HG02884 (cell line): ENCODE data around the gene UBE2U.
"Not testable (repeated sequence)": the region's sequence is repeated elsewhere in the genome, so short reads cannot be mapped to it uniquely, and the experiment has no call there.

Experiments
- ATAC-seq: cut with Tn5 transposase; IDR thresholded peaks from one replicate; pipeline ENCODE4 v1.9.1; 2021; ENCODE audit warnings: mild to moderate bottlenecking, moderate library complexity; ENCODE audit not compliant: unreplicated experiment

The UBE2U gene

DNA sequence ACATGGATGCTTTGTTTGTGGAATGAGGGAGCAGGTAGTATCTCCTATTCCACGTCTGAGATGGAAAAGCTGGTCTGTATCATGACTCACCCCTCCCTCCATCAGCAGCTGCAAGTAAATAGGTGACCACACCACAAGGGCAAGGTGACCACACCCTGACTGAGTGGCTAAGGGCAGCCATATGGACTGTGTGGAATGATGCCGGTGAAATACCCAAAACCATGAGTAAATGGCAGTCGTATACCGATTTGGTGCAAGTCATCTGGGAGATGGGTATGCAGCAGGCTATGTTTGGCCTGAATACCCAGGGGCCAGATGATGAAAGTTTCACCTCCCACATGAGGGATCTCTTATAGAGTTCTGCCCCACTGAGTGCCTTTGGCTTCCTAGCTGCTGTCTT is 15.8 kb upstream of the UBE2U start:
- ATAC-seq = no peak

DNA sequence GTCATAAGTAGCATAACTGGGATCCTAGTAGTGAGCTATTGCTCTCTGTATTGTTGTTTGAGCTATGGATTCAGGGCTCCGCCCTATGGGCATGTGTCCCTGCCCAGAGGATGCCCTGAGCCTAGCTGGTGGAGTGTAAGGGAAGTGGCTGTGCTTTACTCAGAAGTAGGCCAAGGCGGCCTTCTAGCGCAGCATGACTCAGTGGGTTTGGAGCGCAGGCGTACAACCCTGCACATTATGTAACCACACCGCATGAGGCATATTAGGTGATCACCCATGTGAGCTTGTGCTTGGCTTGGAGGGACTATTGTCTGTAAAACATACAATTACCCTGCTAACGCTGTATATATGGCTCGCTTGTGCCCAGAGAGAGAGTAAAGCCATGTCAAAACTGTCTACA is 11.1 kb upstream of the UBE2U start:
- no peak for ATAC-seq

DNA sequence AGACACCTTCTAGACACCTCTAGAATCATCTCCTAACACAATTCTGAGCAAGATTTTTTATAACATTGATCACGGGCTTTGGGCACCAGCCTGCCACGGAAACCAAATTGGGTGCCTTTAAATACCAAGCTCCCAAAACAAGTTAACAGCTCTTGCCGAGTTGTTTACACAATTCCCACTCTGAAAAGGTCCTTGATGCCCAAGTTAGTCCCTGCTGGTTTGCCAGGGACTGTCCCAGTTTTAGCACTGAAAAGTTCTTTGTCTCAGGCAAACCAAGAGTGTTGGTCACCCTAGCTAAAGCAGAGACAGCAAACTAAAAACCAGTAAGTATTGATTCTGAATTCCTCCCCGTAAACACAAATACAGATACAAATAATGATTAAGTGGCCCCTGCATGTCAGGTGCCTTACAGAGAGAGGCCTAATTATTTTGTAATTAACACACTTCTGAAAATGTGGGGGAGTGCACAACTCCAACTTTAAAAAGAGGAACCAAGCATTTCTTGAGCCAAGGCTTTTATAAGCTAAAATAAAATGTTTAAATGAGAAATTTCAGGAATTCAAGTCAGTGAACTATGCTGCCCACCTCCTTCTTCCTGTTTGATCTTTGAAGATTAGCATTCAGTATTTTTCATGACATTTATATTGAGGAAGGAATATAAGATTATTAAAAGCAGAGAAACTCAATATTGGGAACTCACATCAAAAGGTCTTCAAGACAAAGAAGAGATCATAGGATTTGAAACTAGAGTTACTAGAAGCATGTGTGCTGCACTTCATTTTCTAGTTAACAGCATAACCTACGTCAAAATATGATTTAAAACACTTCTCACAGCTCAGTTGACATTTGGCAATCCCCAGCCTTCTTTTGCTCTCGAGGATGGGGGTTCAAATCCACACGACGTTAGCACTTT is 9.0 kb upstream of the UBE2U start:
- no peak for ATAC-seq

DNA sequence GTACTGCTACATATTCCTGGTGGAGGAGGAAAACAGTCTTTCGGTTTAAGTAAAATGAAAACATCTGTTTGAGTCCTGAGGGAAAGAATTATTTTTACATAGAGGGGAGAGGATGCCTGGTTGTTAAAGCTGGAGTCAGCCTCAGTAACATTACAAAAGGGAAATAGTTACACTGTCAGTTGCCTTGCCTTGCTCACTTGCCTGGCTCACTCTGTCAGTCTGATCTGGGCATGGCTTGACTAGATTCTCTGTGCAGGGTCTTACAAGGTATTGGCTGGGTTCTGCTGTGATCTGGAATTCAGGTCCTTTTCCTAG is 8.4 kb upstream of the UBE2U start:
- no peak for ATAC-seq

DNA sequence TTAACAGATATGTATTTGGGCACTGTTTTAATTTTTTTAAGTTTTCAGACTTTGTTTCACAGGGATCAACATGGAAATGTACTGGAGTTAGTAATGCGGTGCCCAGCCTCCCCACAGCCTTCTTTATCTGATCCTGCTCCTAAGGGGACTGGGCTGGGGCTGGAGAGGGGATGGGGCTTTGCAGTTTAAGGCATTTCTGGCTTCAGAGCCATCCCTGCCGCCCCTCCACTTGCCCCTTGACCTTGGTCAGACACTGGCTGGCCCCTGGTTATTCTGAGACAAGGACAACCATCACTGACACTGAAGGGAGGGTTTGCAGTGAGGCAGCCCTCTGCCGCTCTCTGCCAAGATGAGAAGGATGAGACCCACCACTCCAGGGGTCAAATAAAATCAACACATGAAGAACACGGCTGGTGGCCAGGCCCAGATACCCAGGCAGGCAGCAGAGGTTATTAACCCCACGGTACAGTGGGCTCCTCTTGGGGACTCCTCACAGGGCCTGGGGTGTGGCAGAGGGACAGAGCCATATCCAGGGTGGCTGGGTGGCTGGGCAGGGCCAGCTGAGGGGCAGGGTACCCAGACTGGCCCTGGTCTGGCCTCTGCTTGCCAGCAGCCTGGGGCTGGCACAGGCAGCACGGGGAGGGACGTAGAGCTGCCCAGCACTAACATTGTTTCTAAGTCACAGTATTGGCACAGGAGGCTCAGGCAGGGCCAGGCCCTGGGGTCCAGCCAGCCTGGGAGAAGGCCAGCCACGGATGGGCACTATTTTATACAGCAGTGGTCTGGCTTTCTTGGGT is 7.2 kb upstream of the UBE2U start:
- no peak for ATAC-seq

DNA sequence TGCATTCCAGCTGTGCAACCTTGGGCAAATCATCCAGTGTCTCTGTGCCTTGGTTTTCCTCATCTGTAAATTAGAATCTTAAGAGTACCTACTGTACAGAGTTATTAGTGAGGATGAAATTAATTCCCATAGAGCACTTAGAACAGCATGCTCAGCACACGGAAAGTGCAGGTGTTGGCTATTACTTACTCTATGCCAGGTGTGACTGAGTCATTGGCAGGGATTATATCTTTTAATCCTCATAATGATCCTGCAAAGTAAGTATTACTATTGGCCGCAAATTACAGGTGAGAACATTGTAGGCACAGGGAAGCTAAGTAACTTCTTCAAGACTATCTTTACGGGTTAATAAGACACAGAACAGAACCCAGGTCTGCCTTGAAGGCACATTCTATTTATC is 6.3 kb upstream of the UBE2U start:
- ATAC-seq = no peak

DNA sequence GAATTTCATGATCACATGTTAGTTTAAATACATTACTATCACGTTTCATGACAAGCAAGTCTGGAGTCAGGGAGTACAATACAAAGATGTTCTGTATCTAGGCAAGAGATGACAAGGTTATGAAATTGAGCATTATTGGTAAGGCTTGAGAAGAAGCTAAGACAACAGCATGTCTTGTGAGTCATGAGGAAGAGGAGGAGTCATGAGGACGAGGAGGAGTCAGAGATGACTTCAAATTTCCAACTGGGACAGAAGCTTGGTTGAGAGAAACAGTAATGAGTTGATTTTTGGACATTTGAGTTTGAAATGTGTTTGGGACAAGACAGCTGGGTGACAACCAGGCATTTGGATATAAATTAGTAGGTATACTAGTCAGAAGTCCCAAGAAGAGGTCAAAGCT is 4.3 kb upstream of the UBE2U start:
- no peak for ATAC-seq

DNA sequence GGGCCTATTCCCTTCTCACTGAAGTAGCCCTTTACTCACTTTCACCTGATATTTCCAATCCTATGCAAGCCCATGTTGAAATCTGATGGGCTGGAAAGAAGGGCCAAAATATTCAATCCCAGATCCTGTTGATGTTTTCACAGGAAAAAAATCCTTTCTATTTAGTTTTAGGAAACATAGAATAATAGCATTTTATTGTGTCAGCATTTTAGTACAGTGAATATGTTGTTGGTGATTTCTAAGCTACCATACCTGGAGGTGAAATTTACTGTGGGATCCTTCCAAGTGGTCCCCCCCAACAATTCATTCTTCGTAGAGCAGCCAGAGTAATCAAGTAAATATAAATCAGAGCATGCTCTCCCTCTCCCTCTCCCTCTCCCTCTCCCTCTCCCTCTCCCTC is 3.4 kb upstream of the UBE2U start:
- no peak for ATAC-seq

DNA sequence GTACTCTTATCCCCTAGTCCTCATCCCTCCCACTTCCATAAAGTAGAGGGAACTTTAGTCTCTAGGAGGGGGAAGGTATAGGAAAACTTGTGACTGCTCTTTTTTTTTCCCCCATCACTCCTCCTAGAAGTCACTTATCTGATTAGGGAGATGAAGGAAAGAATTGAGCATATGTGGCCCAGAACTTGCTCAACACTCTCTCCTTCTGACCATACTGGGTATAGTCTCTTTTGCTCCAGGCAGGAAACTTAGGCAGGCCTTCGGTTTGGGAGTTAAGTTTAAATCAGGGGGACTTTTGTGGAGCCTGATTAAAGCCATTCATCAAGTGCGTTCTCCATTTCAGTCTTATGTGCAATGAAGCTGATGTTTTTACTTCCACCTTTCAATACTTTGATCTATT is 5.8 kb downstream of the UBE2U start:
- ATAC-seq = no peak

DNA sequence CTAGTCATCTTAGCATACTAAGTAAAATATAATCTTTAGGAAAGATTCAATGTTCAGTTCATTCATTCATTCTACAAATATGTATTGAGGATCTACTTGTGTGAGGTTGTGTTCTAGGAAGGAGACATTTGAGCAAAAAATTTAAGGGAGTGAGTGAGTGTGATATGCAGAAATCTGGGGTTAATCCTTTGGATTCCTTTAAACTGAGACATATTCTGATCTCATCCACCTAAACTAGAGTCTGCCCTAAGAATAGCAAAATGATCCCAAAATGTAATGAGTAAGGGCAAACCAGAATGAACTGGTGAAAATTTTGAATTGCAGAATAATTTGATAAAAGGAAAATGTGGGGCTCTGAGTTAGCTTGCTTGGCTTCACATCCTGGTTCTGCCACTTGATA is 8.6 kb downstream of the UBE2U start:
- no peak for ATAC-seq

DNA sequence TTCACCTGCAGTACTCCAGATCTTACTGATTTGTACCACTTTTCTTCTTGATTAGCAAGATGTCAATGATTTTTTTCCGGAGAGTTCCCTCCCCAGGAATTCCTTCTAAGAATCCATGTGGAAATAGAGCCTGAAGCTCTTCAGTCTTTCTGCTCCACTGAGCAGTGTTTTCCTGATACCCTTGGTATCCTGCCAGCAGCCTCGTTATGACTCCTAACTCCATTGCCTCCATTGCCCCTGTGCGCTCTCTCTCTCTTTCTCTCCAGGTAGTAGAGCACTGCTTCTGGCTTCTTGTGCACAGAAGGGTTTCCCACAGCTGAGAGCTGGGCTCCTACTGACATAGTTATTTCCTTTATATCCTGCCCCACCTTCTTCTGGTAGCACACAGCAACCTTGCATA is 12.2 kb downstream of the UBE2U start:
- no peak for ATAC-seq

DNA sequence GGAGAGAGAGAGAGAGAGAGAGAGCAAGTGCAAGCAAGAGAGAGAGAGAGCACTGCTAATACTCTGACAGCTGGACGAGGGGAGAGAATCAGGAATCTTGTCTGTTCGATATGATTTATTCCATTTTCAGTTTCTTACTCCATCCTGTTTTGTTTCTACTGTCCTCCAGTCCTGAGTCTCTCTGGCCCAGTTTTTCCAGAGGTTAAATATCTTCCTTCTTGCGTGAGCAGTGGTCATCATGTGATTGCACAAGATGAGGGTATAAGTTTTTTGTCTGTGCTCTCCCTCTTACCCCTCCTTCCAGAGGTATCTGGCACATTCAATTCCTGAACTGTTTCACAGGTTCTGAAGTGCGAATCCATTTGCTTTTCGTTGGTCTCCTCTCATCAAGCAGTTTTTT is 16.8 kb downstream of the UBE2U start:
- no peak for ATAC-seq

DNA sequence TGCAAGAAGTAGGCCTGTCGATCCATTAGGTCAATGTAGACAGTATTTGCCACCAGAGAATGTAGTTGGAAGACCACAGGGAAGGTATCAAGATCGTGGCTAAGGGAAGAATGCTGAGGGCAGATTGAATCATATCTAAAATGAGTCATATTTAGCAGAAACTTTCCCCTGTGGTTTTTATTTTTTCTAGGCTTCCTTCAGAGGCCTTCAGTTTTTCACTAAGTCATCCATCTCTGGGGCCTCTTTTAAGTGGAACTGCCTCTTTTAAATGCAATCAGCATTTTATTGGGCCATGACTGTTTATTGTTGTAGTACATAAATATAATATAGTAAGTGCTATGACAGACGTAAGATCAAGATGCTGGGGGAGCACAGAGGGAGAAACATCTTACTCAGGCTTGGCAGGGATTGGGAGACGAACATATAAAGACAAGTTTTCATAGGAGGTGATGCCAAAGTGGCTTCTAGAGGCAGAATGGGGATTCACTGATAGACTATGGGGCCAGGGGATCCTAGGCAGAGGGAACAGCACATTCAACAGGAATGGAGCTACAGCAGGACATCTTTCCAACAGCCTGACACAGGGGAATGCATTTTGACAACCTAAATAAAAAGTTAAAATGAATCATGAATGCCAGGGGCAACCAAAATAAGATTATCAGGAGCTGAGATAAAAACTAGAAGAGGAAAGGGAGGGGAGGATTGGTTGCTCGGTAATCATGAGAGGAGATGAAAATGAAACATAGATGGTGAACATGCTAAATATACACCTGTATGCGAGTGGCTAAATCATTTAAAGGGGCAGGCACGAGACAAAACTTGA is 20.1 kb downstream of the UBE2U start:
- ATAC-seq = peak; percentile 78

DNA sequence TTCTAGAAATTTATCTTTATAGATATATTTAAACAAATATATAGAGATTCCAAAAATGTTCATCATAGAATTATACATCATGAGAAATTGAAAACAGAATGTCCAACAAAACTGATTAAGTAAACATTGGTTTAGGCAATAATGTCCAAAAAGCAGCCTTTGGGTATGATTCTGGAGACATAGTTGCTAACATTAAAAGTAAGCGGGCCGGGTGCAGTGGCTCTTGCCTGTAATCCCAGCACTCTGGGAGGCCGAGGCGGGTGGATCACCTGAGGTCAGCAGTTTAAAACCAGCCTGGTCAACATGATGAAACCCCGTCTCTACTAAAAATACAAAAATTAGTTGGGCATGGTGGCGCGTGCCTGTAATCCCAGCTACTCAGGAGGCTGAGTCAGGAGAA is 20.8 kb downstream of the UBE2U start:
- ATAC-seq = not testable (repeated sequence)

DNA sequence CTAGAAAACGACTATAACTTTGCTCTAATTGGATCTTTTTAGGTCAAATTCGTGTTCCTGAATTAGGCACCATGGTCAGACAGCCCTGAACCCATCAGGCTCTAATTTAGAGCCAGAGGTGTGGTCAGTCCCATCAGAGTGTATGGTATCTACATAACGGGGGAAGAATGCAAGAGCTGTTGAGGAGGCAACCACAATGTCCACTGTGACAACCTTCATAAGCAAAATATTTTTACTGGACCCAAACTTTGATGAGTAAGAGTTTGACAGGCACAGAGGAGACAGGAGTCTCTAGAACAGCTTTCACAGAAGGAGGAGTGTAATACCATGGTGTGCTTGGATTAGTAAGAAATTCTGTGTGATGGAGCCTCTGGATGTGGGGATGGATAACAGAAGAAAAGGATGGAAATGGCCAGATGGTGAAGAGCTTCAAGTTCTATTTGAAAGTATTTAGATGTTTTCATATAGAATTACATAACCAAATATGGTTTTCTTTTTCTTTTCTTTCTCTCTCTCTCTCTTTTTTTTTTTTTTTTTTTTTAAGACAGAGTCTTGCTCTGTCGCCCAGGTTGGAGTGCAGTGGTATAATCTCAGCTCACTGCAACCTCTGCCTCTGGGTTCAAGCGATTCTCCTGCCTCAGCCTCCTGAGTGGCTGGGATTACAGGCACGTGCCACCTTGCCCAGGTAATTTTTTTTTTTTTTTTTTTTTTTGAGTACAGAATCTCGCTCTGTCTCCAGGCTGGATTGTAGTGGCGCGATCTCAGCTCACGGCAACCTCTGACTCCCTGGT is 24.9 kb downstream of the UBE2U start:
- ATAC-seq = no peak

DNA sequence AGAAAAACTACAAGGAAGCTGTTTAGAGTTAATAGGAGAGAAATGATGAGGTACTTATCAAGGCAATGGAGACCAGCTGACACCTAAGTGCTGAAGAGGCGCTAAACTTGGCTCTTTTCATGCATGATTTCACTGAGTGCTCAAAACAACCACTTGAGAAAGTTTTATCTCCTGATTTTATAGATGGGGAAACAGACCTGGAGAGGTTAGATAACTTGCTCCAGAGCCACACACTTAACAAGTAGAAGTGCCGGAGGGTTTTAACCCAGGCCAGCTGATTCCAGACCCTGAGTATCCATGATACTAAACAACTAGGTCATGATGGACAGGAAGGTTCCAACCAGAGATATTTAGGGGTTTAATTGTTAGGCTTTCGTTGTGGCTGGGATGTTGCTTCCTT is 25.9 kb downstream of the UBE2U start:
- no peak for ATAC-seq

DNA sequence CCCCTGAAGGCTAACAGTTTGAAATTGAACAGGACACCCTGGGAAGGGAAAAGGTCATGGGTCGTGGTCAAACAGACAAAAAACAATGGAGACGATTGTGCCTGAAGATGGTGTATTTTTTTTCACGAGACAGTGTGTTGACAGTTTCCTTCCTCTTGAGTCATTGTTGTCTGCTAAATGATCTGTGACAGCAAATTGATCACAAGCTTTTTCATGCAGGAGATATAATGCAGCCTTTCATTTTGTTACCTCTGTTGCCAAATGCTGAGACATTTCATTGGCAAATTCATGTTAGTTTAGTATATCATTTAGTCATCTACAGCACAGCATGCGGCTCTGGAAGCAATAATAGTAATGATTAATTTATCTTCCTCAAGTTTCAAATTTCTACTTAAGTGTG is 27.7 kb downstream of the UBE2U start:
- no peak for ATAC-seq

DNA sequence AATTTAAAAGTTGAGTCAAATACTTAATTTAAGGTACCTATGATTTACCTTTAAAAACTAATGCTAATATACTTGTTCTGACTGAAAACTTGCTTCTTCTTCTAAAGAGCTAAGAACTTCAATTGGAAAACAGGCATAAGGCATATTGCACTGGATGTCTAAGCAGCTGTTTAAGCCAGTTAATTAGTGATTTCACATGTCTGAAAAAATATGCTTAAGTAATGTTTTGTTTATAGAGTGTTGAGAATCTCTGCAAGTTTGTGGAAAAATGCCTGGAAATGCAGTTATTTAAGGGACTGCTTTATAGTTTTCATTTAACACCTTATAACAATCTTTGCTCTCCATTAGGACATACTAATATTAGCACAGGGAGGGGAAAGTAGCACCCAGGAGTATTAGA is 28.2 kb downstream of the UBE2U start:
- no peak for ATAC-seq

DNA sequence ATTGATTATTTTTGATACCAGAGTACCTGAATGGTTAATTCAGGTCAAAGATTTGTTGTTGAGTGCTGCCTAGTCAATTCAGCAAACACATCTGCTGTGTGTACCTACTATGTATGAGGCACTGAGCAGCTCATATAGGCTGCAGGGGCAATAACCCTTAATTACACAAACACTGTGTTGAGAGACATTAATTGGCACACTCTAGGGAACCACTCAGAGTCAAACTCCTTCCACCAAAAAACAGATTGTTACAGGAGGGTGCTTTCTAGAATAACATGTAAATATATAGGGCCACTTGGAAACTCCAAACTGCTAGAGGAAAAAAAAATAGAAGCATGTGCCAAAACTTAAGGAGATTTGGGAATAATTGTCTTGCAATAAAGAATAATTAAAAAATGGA is 31.3 kb downstream of the UBE2U start:
- no peak for ATAC-seq

DNA sequence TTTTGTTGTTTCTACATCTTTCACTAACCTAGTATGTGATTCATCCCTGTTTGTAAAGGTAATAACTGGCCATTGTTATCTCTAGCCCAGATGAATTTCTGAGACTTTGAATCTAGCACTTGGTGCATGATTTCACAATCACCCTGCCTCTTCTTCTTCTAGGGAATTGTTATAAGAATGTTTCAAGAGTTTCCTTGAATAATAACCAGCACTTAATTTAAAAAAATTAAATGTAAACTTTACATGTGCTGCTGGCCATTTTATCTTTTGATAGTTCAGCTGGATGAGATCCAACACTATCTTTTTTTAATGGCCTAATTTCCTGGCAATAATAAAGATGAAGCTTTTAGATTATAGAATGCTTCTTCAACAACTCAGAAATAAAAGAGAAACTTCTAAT is 31.8 kb downstream of the UBE2U start:
- ATAC-seq = no peak

DNA sequence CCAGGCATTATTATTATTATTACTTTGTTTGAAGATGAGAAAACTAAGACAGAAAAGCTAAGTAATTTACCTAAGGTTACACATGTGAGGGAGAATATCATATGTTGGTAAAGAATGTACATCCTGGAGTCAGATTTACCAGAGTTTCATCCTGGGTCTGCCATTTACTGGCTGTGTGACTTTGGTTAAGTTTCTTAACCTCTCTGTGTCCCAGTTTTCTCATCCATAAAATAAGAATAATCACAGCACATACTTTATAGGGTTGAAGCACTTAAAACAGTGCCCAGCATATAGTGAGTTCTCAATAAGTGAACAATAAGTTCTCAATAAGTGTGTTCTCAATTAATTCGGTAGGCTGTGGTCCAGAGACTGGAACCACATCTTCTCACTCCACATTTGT is 32.5 kb downstream of the UBE2U start:
- no peak for ATAC-seq
